ENCODE measurements around the gene KIF16B. TPM values are rescaled to one million over a fixed set of nuclear protein-coding genes. Genes with fewer than 3 reads are reported as not detected.
"Not testable (repeated sequence)": the region's sequence is repeated elsewhere in the genome, so short reads cannot be mapped to it uniquely, and the experiment has no call there.

Gene KIF16B
- total RNA-seq, 1 donor from 2014 or later, result 7.1 TPM

GRCh38 chr20:16441546-16442164 is 131.6 kb downstream of the KIF16B start:
- Histone ChIP-seq H3K27me3 (ENCODE audit: control insufficient read depth, insufficient read depth, low read length) (no peaks in the 10 kb centered on the region), H3K4me3 (ENCODE audit: low read depth, low read length) (no peak overlapping the region), H3K36me3 (ENCODE audit: control insufficient read depth, insufficient read depth, low read length) (no peaks in the 10 kb centered on the region)
- no peak for DNase-seq (ENCODE audit: low read depth)
- TF ChIP-seq CTCF (IDR thresholded peaks at IDR 0.05; ENCODE audit: insufficient read depth, low read length, poor library complexity, severe bottlenecking), result no peak

- TF ChIP-seq CTCF (IDR thresholded peaks at IDR 0.05; ENCODE audit: insufficient read depth, low read length, poor library complexity, severe bottlenecking), result no peak
- H3K27me3 ChIP-seq (ENCODE audit: control insufficient read depth, insufficient read depth, low read length), result no peaks in the 10 kb centered on the region
- H3K4me3 ChIP-seq (ENCODE audit: low read depth, low read length), result no peak overlapping the region
- H3K36me3 ChIP-seq (ENCODE audit: control insufficient read depth, insufficient read depth, low read length), result no peaks in the 10 kb centered on the region
- no peak for DNase-seq (ENCODE audit: low read depth)
Observed at GRCh38 chr20:16440686-16441085, 132.6 kb downstream of the KIF16B start.

- not testable (repeated sequence) for H3K36me3 ChIP-seq (ENCODE audit: control insufficient read depth, insufficient read depth, low read length); H3K27me3 ChIP-seq (ENCODE audit: control insufficient read depth, insufficient read depth, low read length); H3K4me3 ChIP-seq (ENCODE audit: low read depth, low read length); DNase-seq (ENCODE audit: low read depth)
Observed at GRCh38 chr20:16439540-16439939, 133.7 kb downstream of the KIF16B start.

- Histone ChIP-seq H3K27me3 (ENCODE audit: control insufficient read depth, insufficient read depth, low read length) (no peaks in the 10 kb centered on the region), H3K4me3 (ENCODE audit: low read depth, low read length) (no peak overlapping the region), H3K36me3 (ENCODE audit: control insufficient read depth, insufficient read depth, low read length) (no peaks in the 10 kb centered on the region)
- no peak for TF ChIP-seq CTCF (IDR thresholded peaks at IDR 0.05; ENCODE audit: insufficient read depth, low read length, poor library complexity, severe bottlenecking)
- no peak for DNase-seq (ENCODE audit: low read depth)
Observed at GRCh38 chr20:16438100-16438499, 135.1 kb downstream of the KIF16B start.

GRCh38 chr20:16437387-16437996 is 135.8 kb downstream of the KIF16B start:
- DNase-seq (ENCODE audit: low read depth), result no peak
- Histone ChIP-seq H3K36me3 (ENCODE audit: control insufficient read depth, insufficient read depth, low read length) (no peaks in the 10 kb centered on the region), H3K27me3 (ENCODE audit: control insufficient read depth, insufficient read depth, low read length) (no peaks in the 10 kb centered on the region), H3K4me3 (ENCODE audit: low read depth, low read length) (no peak overlapping the region)
- TF ChIP-seq CTCF (IDR thresholded peaks at IDR 0.05; ENCODE audit: insufficient read depth, low read length, poor library complexity, severe bottlenecking), result no peak

- Histone ChIP-seq H3K4me3 (ENCODE audit: low read depth, low read length) (no peak overlapping the region), H3K36me3 (ENCODE audit: control insufficient read depth, insufficient read depth, low read length) (no peaks in the 10 kb centered on the region), H3K27me3 (ENCODE audit: control insufficient read depth, insufficient read depth, low read length) (no peaks in the 10 kb centered on the region)
- DNase-seq (ENCODE audit: low read depth), result no peak
- TF ChIP-seq CTCF (IDR thresholded peaks at IDR 0.05; ENCODE audit: insufficient read depth, low read length, poor library complexity, severe bottlenecking), result peak; percentile 69
Observed at GRCh38 chr20:16434062-16434664, 139.1 kb downstream of the KIF16B start.
